ENCODE data around the gene CYB5R3.

- TF ChIP-seq POLR2A (IDR thresholded peaks at IDR 0.05), result no peak
- no peak for TF ChIP-seq CTCF (IDR thresholded peaks at IDR 0.05)
- no peak for TF ChIP-seq POLR2AphosphoS5 (IDR thresholded peaks at IDR 0.05)
These were observed 25.3 kb downstream of the CYB5R3 start for GRCh38 chr22:42623756-42624441.

All from prostate gland (tissue), 2 donors.